IPS-18a (cell line): Measurements from ENCODE around the gene PGBD5.

ENCODE experiments used
- H3K27ac ChIP-seq: one replicate; pipeline ENCODE4 v1.5.1; 2013; ENCODE audit warnings: low read length
- H3K27me3 ChIP-seq: one replicate; pipeline ENCODE4 v1.6.1; 2013; ENCODE audit warnings: mild to moderate bottlenecking, low read length; ENCODE audit not compliant: control insufficient read depth, insufficient read depth
- H3K36me3 ChIP-seq: one replicate; pipeline ENCODE4 v1.6.1; 2013; ENCODE audit warnings: low read depth, low read length; ENCODE audit not compliant: control insufficient read depth
- H3K4me1 ChIP-seq: one replicate; pipeline ENCODE4 v1.6.1; 2013; ENCODE audit warnings: low read depth, low read length; ENCODE audit not compliant: control insufficient read depth
- H3K4me3 ChIP-seq: one replicate; pipeline ENCODE4 v1.5.1; 2013; ENCODE audit warnings: low read length
- H3K9ac ChIP-seq: one replicate; pipeline ENCODE4 v1.6.1; 2013; ENCODE audit warnings: mild to moderate bottlenecking, low read length, moderate library complexity
- H3K9me3 ChIP-seq: one replicate; pipeline ENCODE4 v1.6.1; 2013; ENCODE audit warnings: low read depth, low read length; ENCODE audit not compliant: control insufficient read depth

Gene PGBD5

GRCh38 chr1:230370109-230370508 is 56.0 kb downstream of the PGBD5 start:
- no peaks in the 10 kb centered on the region for H3K27me3 ChIP-seq
- no peak overlapping the region for H3K9ac ChIP-seq
- H3K4me3 ChIP-seq, result no peak overlapping the region
- peaks cover 4% of the 10 kb centered on the region for H3K4me1 ChIP-seq
- H3K27ac ChIP-seq, result no peak overlapping the region
- no peaks in the 10 kb centered on the region for H3K36me3 ChIP-seq
- no peaks in the 10 kb centered on the region for H3K9me3 ChIP-seq

- Histone ChIP-seq H3K9ac (no peak overlapping the region), H3K27me3 (no peaks in the 10 kb centered on the region), H3K4me1 (peaks cover 6% of the 10 kb centered on the region), H3K9me3 (no peaks in the 10 kb centered on the region), H3K4me3 (no peak overlapping the region), H3K36me3 (no peaks in the 10 kb centered on the region), H3K27ac (no peak overlapping the region)
These were observed 57.3 kb downstream of the PGBD5 start for GRCh38 chr1:230368871-230369270.

GRCh38 chr1:230368363-230368762 is 57.8 kb downstream of the PGBD5 start:
- Histone ChIP-seq H3K36me3 (no peaks in the 10 kb centered on the region), H3K9ac (no peak overlapping the region), H3K27ac (no peak overlapping the region), H3K9me3 (no peaks in the 10 kb centered on the region), H3K4me1 (peaks cover 9% of the 10 kb centered on the region), H3K4me3 (no peak overlapping the region), H3K27me3 (no peaks in the 10 kb centered on the region)

- peaks cover 9% of the 10 kb centered on the region for H3K4me1 ChIP-seq
- H3K4me3 ChIP-seq, result no peak overlapping the region
- no peaks in the 10 kb centered on the region for H3K9me3 ChIP-seq
- no peaks in the 10 kb centered on the region for H3K36me3 ChIP-seq
- H3K9ac ChIP-seq, result no peak overlapping the region
- H3K27me3 ChIP-seq, result no peaks in the 10 kb centered on the region
- no peak overlapping the region for H3K27ac ChIP-seq
These were observed 59.6 kb downstream of the PGBD5 start for GRCh38 chr1:230366504-230366915.

GRCh38 chr1:230365723-230366307 is 60.3 kb downstream of the PGBD5 start:
- Histone ChIP-seq H3K36me3 (no peaks in the 10 kb centered on the region), H3K27ac (no peak overlapping the region), H3K4me3 (no peak overlapping the region), H3K9me3 (no peaks in the 10 kb centered on the region), H3K27me3 (no peaks in the 10 kb centered on the region), H3K9ac (no peak overlapping the region), H3K4me1 (peaks cover 9% of the 10 kb centered on the region)

GRCh38 chr1:230362949-230363348 is 63.2 kb downstream of the PGBD5 start:
- Histone ChIP-seq H3K4me1 (peaks cover 9% of the 10 kb centered on the region), H3K36me3 (no peaks in the 10 kb centered on the region), H3K9me3 (no peaks in the 10 kb centered on the region), H3K27me3 (no peaks in the 10 kb centered on the region), H3K27ac (no peak overlapping the region), H3K9ac (no peak overlapping the region), H3K4me3 (no peak overlapping the region)

GRCh38 chr1:230361941-230362340 is 64.2 kb downstream of the PGBD5 start:
- peaks cover 8% of the 10 kb centered on the region for H3K4me1 ChIP-seq
- no peaks in the 10 kb centered on the region for H3K27me3 ChIP-seq
- no peak overlapping the region for H3K4me3 ChIP-seq
- no peaks in the 10 kb centered on the region for H3K9me3 ChIP-seq
- H3K36me3 ChIP-seq, result no peaks in the 10 kb centered on the region
- no peak overlapping the region for H3K27ac ChIP-seq
- H3K9ac ChIP-seq, result no peak overlapping the region

GRCh38 chr1:230359992-230360668 is 66.0 kb downstream of the PGBD5 start:
- Histone ChIP-seq H3K36me3 (peaks cover 8% of the 10 kb centered on the region), H3K4me1 (peaks cover 5% of the 10 kb centered on the region), H3K9ac (no peak overlapping the region), H3K27ac (no peak overlapping the region), H3K27me3 (no peaks in the 10 kb centered on the region), H3K4me3 (no peak overlapping the region), H3K9me3 (no peaks in the 10 kb centered on the region)

- Histone ChIP-seq H3K27ac (no peak overlapping the region), H3K4me1 (no peaks in the 10 kb centered on the region), H3K9me3 (no peaks in the 10 kb centered on the region), H3K9ac (no peak overlapping the region), H3K36me3 (peaks cover 15% of the 10 kb centered on the region), H3K27me3 (no peaks in the 10 kb centered on the region), H3K4me3 (no peak overlapping the region)
These were observed 69.0 kb downstream of the PGBD5 start for GRCh38 chr1:230356869-230357794.

GRCh38 chr1:230356190-230356589 is 69.9 kb downstream of the PGBD5 start:
- no peaks in the 10 kb centered on the region for H3K4me1 ChIP-seq

GRCh38 chr1:230355594-230355993 is 70.5 kb downstream of the PGBD5 start:
- Histone ChIP-seq H3K27ac (no peak overlapping the region), H3K27me3 (no peaks in the 10 kb centered on the region), H3K4me3 (no peak overlapping the region), H3K9ac (no peak overlapping the region), H3K36me3 (peaks cover 20% of the 10 kb centered on the region), H3K4me1 (no peaks in the 10 kb centered on the region), H3K9me3 (no peaks in the 10 kb centered on the region)

More at GRCh38 chr1:230356190-230356589, 69.9 kb downstream of the PGBD5 start:
- Histone ChIP-seq H3K27me3 (no peaks in the 10 kb centered on the region), H3K27ac (no peak overlapping the region), H3K4me3 (no peak overlapping the region), H3K36me3 (peaks cover 15% of the 10 kb centered on the region), H3K9me3 (no peaks in the 10 kb centered on the region), H3K9ac (no peak overlapping the region)
